NB4 (cell line): ENCODE data around the gene DNAH8.
A peak's percentile ranks its signal among the peaks of the same experiment; 100 is the strongest.

ENCODE experiments used
- DNase-seq: peaks from one replicate; pipeline ENCODE4 v3.0.0; 2010; ENCODE audit warnings: low read depth
- H3K4me3 ChIP-seq: one replicate; pipeline ENCODE4 v1.5.1; 2011; ENCODE audit warnings: mild to moderate bottlenecking, low read depth, low read length, moderate library complexity
- MYC ChIP-seq: IDR thresholded peaks from 2 replicates; pipeline ENCODE4 v1.6.1; 2011; ENCODE audit warnings: low read depth, low read length
- POLR2A ChIP-seq: IDR thresholded peaks from 2 replicates; pipeline ENCODE4 v1.6.1; 2011; ENCODE audit warnings: mild to moderate bottlenecking; ENCODE audit not compliant: insufficient read length; ENCODE audit errors: extremely low read depth
- TF ChIP-seq, protein P1 (sequence below): IDR thresholded peaks from 2 replicates; pipeline ENCODE4 v1.6.1; 2011; ENCODE audit warnings: low read depth, low read length
- TF ChIP-seq, protein P2 (sequence below): IDR thresholded peaks from one replicate; pipeline ENCODE4 v1.5.1; 2012; ENCODE audit warnings: low read depth, low read length

DNAH8 gene

DNA sequence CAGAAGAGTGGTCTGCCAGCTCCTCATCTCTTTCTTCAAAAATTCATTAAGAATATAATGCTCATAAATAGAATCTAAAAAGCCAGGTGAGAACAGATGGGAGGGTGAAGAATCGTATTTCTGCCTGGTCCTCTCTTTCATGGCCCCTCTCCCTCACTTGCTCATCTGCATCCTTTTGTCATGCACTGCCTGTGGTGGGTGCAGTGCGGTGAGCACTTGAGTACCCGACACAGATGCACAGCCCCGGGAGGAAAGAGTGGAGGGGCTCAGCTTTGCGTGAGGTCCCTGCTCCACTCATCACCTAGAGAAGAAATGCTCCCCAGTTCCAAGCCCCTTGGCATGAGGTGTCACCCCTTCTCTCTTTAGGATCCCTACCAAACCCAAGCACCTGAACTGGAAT is 275.4 kb downstream of the DNAH8 start:
- DNase-seq, result no peak
- TF ChIP-seq, protein P1, sequence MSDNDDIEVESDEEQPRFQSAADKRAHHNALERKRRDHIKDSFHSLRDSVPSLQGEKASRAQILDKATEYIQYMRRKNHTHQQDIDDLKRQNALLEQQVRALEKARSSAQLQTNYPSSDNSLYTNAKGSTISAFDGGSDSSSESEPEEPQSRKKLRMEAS, result no peak
- TF ChIP-seq MYC, result no peak
- TF ChIP-seq, protein P2, sequence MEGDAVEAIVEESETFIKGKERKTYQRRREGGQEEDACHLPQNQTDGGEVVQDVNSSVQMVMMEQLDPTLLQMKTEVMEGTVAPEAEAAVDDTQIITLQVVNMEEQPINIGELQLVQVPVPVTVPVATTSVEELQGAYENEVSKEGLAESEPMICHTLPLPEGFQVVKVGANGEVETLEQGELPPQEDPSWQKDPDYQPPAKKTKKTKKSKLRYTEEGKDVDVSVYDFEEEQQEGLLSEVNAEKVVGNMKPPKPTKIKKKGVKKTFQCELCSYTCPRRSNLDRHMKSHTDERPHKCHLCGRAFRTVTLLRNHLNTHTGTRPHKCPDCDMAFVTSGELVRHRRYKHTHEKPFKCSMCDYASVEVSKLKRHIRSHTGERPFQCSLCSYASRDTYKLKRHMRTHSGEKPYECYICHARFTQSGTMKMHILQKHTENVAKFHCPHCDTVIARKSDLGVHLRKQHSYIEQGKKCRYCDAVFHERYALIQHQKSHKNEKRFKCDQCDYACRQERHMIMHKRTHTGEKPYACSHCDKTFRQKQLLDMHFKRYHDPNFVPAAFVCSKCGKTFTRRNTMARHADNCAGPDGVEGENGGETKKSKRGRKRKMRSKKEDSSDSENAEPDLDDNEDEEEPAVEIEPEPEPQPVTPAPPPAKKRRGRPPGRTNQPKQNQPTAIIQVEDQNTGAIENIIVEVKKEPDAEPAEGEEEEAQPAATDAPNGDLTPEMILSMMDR, result no peak
- no peak for TF ChIP-seq POLR2A
- no peak overlapping the region for H3K4me3 ChIP-seq

DNA sequence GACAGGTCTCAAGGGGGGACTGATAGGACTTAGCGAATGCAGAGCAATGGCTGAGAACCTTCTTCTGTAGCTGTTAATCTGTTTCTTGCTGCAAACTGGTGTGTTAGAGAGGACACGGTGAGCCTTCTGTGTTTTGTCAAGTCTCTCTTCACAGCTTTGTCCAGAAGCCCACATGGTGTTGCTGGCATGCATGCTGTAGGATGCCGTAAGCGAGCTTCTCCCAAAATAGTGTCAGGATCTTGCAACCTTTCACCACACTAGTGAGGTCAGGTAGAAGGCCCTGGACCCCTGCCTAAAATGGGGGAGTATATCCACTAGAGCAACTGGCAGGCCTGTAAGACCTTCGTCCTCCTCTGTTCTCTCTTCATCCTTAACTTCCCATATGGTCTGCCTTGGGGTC is 281.6 kb downstream of the DNAH8 start:
- TF ChIP-seq, protein P1, result no peak
- TF ChIP-seq POLR2A (no peak), MYC (no peak)
- TF ChIP-seq, protein P2, result no peak
- H3K4me3 ChIP-seq, result no peak overlapping the region
- no peak for DNase-seq

DNA sequence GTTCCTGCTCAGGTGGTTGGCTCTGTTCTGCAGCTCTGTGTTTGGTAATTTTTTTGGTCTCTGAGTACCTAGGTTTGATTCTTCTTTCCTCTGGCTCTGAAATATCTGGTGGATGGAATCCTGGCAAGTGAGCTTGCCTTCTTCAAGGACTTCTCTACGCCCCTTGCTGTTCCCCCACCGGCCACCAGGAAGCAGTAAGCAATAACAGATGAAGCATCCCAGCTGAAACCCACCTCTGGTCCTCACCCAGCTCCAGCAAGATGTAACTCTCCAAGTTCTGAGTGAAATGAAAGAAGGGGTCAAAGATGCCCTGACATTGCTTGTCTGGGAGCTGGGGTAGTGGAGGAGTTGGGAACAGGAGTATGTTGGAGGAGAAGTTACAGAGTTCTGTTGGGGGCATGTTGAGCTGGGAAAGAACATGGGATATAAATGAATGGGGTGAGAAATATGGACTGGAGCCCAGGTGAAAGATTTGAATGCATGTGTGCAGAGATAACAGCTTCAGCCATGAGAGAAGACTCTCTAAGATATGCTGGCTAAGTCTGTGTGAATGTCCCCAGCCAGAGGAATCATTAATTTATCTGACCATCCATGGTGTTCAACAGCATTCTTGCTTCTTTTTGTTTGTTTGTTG is 282.1 kb downstream of the DNAH8 start:
- no peak overlapping the region for H3K4me3 ChIP-seq
- no peak for TF ChIP-seq MYC
- TF ChIP-seq, protein P2, result peak; percentile 91
- peak; percentile 57 for DNase-seq

DNA sequence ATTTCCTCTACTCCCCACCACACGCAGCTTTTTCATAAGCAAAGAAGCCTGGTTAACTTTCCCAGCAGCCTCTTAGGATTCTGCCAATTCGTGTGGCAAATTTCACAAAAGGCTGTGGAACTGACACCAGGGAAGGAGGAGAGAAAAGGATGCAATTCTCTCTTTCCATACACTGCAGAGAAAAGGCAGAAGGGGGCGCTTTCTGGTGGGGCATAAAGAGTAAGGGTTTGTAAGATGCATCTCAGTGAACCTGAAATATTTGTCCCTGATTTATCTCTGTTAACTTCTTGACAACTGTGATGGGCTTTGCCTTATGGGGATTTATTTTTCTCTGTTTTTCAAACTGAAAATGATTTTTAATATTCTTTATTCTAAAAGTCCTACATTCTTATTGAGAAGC is 288.0 kb downstream of the DNAH8 start:
- H3K4me3 ChIP-seq, result no peak overlapping the region
- DNase-seq, result peak; percentile 26
- TF ChIP-seq, protein P1, result no peak
- TF ChIP-seq, protein P2, result peak; percentile 37
- TF ChIP-seq MYC, result no peak
- no peak for TF ChIP-seq POLR2A

DNA sequence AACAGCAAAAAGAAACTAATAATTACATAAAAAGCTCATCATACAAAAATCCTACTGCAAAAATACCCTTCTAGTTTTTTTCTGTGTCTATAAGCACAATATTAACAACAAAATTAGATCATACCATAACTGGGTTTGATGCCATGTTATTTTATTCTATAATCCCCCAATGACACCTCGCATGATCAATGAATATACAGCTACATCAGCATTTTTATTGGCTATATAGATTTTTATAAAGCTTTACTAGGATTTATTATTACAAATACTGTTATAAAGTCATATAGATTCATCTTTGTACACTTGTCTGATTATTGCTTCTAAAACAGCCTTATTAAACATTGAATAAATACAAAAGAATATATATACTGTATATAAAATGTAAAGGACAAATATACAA is 288.4 kb downstream of the DNAH8 start:
- TF ChIP-seq, protein P2, result no peak
- TF ChIP-seq, protein P1, result no peak
- TF ChIP-seq MYC (no peak), POLR2A (no peak)
- no peak for DNase-seq
- H3K4me3 ChIP-seq, result no peak overlapping the region

DNA sequence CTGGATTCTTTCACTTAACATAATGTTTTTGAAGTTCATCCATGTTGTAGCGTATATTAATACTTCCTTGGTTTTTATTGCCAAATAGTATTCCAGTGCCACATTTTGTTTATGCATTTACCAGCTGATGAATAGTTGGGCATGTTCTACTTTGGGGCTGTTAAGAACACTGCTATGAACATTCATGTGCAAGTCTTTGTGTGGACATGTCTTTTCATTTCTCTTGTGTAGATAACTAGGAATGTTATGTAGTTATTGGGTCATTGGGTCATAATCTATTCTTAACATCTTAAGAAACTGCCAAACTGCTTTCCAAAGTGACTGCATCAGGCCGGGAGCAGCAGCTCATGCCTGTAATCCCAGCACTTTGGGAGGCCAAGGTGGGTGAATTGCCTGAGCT is 289.7 kb downstream of the DNAH8 start:
- no peak for TF ChIP-seq POLR2A
- TF ChIP-seq, protein P2, result no peak
- TF ChIP-seq, protein P1, result no peak
- no peak for TF ChIP-seq MYC
- H3K4me3 ChIP-seq, result no peak overlapping the region
- no peak for DNase-seq
